Measurements from ENCODE around the gene VTI1A.

GRCh38 chr10:112713411-112713810 lies 266.4 kb downstream of the VTI1A start:
- TF ChIP-seq EZH2 (IDR thresholded peaks at IDR 0.05): no peak
- no peak for TF ChIP-seq POLR2AphosphoS5 (IDR thresholded peaks at IDR 0.05; ENCODE audit: borderline replicate concordance, low read depth, low read length)
- TF ChIP-seq FOXP2 (optimal IDR thresholded peaks at IDR 0.05; ENCODE audit: control extremely low read depth, extremely low read length, insufficient read depth): no peak

All from SK-N-MC (cell line).